HG03378 (cell line): Measurements from ENCODE around the gene SRP14.
"Not testable (repeated sequence)": the region's sequence is repeated elsewhere in the genome, so short reads cannot be mapped to it uniquely, and the experiment has no call there.

Source experiments
- ATAC-seq: cut with Tn5 transposase; IDR thresholded peaks from one replicate; pipeline ENCODE4 v1.9.1; 2021; ENCODE audit warnings: mild to moderate bottlenecking, moderate library complexity; ENCODE audit not compliant: unreplicated experiment

SRP14 gene

DNA sequence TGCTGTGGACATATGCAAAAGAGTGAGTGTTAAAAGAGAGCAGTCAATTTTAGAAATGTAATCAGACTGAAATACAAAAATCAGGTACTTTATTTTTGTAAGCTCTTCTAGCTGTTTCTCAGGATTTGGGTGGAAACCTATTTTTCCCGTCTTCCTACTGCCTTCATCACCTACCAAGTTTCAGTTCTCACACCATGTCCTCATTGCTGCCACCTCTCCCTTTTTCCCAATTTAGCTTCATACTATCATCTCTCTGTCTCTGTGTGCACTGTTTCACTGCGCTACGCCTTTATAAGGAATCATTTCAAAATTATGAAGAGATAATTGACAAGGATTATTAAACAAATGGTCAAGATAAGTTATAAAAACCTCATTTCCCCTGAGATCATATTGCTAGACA is 7.7 kb downstream of the SRP14 start:
- no peak for ATAC-seq

DNA sequence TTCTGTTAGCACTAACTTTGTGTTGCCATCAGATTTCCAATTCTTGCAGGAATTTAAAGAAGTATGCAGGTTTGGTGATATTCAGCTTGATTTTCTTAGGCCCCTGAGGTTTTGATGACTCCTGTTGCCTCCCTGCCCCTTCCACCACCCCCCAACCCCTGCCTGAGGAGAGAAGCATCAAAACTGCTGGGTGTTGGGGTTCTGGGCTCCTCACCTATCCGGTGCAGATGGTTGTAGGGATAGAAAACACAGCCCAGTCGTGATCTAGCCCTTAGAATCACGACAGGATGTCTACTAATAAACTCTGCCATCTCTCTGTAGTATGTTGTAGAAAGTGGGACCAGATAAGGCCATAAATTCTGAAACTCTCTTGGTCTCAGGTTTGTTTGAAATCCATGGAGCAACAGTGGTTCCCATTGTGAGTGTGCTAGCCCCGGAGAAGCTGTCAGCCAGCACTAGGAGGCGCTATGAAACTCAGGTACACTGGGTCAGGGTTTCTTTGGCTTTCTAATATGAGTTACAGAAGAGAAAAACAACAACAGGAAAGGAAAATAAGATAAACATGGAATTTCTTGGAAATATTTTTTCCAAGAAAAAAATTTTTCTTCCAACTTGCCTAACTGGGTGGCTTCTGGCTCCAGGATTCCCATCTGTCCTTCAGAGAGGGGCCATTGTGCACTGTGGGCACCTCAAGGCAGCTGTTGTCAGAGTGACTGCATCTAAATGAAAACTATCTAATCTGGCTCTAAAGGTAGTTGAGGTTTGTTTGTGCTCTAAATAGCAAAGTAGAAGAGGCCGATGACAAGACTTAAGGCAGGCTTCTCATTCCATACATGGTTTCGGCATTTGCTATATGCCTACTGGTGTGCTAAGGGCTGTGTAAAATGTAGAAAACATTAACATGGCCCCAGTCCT is 8.7 kb downstream of the SRP14 start:
- ATAC-seq, result no peak

DNA sequence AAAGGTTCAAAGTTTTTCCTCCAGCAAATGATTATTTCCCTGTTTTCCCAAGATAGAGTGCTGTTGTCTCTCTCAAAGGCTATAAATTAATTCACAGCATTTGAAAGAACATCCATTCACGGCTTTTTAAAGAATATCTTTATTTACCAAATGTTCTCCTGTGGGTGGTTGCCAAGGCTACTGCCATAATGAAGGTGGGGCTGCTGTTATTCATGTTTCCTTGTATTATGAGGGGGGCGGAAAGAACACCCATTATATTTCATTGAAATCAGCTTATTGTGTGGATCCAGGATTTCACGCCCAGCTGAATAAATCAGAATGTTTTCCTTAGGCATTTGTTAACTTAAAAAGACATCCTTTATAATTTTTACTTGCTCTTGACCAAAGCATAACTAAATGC is 10.1 kb downstream of the SRP14 start:
- no peak for ATAC-seq

DNA sequence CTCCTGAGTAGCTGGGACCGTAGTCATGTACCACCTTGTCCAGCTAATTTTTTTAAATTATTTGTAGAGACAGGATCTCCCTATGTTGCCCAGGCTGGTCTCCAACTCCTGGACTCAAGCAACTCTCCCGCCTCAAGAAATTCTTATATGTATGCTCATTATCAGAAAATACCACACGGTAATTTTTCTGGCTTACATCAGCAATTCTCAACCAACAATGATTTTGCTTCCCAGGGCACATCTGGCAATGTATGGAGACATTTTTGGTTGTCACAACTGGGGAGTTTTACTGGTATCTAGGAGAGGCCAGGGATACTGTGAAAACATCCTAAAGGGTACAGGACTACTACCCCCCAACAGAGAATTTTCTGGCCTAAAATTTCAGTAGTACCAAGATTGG is 10.8 kb downstream of the SRP14 start:
- ATAC-seq, result no peak

DNA sequence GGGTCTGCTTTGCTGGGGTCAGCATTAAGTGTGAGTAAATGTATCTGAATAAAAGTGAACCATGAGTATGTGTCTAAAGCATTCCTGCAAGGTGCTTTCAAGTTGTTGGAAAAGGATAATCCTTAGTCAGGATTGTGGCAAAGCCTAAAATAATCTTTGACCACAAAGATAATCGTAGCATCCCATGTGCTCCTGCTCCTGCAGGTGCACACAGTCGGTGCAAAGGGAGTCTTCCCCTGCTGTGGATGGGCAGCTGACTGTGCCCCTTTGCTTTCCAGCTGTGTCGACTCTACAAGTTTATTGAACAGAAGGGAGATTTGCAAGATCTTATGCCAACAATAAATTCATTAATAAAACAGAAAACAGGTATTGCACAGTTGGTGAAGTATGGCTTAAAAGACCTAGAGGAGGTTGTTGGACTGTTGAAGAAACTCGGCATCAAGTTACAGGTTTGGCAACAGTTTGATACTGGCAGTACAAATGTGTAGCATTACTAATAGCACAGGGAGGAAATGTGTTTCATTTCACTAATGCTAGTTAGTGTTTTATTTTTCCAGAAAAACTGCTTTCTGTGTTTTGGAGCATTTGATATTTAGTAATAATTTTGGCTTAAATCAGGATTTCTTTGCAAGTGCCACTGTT is 22.6 kb downstream of the SRP14 start:
- no peak for ATAC-seq

DNA sequence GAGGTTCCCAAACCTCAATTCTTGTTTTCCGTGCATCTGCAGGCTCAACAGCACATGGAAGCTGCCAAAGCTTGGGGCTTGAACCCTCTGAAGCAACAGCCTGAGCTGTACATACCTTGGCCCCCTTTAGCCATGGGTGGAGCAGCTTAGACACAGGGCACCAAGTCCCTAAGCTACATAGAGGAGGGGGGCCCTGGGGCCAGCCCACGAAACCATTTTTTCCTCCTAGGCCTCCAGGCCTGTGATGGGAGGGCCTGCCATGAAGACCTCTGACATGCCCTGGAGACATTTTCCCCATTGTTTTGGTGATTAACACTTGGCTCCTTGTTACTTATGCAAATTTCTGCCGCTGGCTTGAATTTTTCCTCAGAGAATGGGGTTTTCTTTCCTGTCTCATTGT is 24.6 kb downstream of the SRP14 start:
- ATAC-seq, result no peak

DNA sequence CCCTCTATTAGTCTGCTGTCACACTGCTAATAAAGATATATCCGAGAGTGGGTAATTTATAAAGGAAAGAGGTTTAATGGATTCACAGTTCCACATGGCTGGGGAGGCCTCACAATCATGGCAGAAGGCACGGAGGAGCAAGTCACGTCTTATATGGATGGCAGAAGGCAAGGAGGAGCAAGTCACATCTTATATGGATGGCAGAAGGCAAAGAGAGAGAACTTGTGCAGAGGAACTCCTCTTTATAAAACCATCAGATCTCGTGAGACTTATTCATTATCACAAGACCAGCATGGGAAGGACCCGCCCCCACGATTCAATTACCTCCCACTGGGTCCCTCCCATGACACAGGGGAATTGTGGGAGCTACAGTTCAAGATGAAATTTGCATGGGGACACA is 25.6 kb downstream of the SRP14 start:
- not testable (repeated sequence) for ATAC-seq

DNA sequence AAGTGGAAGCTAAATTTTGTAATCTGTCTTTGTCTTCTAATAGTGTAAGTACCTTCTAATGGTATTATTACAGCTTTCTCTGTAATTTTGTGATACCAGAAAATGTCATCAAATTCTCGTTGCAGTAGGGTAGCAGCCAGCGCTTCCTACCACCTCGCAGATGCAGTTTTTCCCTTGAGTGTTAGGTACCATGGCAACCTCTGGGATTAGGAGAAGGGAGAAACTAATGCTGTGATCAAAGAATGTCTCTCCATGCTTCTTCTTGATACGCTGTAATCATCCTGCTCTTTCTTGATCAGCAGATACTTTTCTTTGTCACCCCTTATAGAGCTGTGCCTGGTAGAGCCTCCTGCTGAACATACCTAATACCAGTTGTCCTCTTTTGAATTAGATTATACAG is 27.7 kb downstream of the SRP14 start:
- no peak for ATAC-seq

DNA sequence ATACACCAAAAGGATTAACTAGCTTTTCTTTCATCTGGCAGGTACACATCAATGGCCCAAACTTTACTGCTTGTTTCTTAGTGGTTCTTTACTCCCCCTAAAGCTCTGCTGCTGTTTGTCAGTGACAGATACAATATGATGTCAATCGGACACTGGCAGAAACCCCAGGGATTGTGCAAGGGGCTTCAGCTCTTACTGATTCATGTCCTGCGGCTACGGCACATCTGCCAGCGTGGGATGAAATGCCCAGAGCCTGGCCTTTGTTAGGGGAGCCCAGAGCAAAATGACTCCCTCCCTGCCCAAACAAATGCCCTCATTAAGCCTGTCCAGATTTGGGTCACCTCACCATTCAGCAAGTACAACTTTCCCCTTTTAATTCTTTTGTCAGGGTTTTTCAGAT is 28.3 kb downstream of the SRP14 start:
- ATAC-seq, result no peak

DNA sequence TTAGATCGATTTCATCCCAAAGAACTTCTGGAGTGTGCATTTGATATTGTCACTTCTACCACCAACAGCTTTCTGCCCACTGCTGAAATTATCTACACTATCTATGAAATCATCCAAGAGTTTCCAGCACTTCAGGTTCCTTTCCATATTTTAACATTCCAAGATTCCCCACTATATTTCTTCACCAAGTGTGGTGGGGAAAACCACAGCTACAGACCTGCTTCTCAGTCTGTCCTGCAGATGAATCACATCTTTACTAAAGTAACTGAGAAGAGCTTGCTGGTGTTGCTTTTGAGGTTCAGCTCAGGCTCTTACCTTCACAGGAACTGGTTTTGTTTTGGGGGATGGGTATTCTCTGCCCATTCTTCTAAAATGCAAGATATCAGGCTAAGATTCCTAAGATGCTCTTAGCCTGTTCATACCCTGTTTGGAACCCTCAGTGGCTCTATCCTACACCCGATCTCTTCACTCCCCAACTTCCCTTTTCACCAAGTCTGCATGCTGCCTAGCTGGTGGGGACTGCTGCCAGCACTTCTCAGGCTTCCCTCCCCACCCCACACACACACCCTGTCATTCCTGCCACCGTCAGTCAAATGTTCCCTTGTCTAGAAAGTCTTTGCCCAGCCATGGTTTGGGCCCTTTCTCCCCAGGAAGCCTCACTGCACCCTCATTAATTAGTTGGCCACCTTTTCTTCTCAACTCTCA is 30.8 kb downstream of the SRP14 start:
- ATAC-seq, result no peak

DNA sequence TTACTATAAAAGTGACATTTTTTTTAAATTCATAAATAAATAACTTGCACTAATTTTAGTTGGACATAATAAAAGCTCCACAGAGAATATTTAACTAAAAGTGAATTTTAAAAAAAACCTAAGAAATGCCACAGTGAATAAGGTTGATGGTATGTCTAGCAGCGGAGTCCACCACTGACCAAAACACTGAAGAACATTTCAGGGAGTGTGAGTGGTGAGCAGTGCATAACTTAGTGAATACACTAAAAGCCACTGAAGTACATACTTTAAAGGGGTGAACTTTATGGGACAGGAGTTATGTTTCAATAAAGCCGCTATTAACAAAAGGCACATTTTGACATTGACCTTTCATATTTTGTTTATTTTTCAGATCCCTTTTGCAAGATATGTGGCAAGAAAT is 32.3 kb downstream of the SRP14 start:
- ATAC-seq, result no peak

DNA sequence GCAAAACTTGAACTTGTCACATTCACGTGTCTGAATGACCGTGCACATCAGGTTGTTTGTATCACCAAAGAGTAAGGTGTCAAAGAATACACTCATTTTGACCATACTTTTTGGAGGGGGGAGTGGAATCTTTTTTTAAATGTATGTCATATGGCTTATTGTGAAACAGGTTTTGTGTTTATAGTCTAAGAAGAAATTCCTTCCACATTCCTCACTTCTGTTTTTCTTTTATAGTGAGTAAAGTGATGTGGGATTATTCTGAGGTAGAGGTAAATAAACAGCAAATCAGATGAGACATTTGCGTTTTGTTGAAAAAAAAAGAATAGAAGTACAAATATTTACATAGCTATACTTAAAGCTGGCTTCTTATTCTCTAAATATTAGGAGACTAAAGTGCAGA is 33.0 kb downstream of the SRP14 start:
- ATAC-seq, result no peak

DNA sequence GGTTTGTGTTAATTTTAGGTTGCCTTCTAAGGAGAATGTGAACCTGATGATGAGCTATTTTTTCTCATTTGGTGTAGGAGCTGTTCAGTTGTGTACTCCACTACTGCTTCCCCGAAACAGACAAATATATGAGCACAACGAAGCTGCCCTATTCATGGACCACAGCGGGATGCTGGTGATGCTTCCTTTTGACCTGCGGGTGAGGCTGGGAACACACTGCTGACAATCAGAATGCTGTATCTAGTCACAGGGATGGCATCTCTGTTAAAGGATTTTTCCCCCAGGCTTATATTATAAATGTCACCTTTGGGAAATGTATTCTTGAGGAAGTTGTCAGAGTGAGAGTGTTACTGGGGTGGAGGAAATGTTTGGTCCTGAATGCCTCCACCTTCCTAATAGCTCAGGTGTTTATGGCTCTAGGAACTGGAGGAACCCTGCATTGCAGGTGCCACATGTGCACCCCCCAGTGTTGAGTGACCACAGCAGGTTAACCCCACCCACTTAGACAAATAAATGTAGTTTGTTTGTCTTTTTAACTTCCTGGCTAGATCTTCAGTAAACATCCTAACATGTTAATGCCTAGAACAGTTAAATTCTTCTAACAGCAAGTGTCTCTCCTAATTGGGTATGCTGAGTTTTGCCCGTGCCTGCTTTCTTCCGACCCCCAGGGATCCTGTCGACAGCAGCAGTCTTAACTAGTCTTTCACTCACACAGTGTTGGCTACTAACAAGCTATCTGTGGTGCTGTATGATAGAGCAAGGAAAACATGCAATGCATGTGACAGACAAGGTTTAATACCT is 35.7 kb downstream of the SRP14 start:
- ATAC-seq, result no peak

DNA sequence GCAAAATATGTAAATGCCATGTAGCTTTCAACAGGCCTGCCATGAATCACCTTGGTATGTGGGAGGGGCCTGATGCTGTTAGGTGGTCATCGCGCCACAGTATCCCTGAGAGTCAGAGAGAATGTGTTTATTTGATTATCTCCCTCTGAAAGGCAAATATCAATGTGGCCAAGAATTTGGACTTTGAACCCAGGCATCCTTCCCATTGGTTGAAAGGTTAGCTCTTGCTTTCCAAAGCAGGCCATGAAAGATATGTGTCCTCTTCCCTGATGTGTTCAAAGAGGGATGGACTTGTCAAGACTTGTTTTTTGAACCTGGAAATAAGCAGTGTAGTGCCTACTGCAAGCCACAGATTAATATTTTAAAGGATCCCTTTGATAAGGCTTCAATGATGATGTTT is 36.7 kb downstream of the SRP14 start:
- ATAC-seq, result no peak

DNA sequence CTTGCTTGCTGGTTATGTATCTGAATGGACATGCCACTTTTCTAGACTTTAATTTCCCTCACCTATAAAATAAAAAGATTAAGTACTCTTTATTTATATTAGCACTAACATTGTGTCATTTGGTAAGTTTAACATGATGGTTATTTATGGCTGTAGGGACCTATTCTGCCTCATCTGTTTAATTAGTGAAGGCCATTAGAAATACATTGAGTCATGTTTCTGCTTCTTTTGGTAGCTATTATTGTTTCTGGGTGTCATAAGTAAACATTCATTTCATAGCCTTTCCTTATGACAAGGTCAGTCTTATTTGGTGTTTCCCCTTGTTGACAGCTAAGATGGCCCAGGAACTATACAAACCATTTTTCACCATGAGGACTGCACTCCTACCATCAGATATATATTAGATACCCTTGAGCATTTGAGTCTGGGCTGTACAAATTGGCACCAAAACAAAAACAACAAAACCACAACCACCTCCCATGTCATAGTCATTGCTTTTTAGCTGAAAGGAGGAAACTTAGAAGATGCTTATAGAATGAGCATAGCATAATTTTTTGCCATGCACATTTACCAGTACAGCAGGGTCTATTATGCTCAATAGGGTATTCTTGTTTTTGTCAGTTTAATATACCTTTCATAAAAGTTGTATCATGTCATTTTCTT is 39.3 kb downstream of the SRP14 start:
- ATAC-seq, result no peak

DNA sequence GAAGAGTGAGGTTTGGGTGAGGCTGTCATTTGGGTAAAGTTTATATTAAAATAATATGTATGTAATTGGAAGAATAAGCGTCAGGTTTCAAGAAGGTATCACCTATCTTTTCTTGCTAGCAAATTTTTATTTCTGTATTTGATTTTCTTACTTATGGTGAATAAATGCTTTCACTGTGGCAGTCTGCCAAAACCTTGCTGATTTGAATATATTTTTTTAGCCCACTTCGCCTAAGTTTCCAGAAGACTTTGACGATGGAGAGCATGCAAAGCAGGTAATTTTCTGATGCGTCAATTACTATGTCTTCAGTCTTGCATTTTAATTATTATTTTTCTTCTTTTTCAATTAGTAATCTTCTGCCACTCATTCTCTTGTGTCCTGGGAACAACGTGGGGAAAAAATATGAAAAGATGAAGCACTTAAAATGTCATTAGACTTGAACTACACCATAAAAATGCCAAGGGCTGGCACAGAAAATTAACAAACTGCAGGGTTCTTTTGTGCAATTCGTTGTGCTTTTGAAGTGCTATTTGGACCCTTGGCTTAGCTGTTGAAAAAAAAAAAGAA is 40.4 kb downstream of the SRP14 start:
- no peak for ATAC-seq

DNA sequence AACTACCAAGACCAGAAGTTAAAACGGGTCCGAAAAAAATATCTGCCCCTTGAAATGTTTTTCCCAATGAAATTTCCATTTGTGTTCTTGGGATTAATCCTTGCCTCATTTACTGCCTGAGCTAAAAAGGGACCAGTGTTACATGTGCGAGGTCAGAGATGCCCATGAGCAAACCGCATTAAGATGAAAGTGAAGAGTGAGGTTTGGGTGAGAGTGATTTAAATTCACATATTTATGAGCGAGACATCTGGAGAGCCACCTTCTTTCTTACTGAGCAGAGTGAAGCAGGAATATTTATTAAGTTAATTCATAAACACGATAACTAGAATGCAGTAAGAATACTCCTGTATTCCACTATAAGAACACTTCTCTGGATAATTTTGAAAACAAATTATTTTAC is 41.3 kb downstream of the SRP14 start:
- ATAC-seq, result no peak

DNA sequence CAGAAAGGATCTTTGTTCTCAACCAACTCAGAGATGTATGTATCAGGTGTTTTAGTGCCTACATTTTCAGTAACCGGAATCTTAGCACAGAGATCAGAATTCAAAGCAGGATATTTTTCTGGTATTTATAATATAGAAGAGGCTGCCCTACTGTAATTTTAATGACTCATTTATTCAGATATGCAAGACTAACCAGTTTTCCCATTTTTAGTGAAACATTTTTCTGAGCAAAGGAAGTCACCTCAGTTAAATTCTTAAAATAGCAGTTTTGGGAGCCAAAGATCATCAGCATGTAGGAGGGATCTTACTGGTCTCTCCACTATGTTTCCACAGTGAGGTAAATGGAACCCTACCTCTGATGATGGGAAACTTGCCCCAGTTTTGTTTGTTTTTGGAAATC is 42.0 kb downstream of the SRP14 start:
- ATAC-seq, result no peak

DNA sequence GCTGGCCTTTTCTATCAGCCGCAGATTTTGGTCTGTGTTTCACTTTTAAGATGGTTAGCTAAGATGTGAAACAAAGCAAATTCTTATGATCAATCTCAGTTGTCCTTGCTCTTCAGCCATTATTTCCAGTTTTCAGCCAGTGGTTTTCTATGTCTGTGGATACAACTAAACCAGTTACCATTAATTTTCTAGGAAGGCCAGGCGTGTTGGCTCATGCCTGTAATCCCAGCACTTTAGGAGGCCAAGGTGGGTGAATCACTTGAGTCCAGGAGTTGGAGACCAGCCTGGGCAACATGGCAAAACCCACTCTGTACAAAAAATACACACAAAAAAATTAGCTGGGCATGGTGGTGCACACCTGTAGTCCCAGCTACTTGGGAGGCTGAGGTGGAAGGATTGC is 42.8 kb downstream of the SRP14 start:
- ATAC-seq, result not testable (repeated sequence)

DNA sequence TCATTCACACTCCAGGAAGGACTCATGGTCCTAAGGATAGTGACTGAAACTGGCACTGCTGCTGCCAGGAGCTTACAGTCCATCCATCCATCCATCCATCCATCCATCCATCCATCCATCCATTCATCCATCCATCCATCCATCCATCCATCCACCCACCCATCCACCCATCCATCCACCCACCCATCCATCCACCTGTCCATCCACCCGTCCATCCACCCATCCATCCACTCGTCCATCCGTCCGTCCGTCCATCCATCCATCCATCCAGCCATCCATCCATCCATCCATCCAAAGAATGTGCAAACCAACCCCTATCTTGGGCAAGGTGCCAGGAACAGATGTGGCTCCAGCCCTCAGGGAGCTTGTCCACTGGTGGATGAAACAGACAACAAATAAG is 46.0 kb downstream of the SRP14 start:
- not testable (repeated sequence) for ATAC-seq
